Anterior cingulate cortex (tissue), 58 donors: ENCODE measurements around the gene CSTF2.

Experiments
- DNase-seq, 58 donors: peaks; one replicate each; lab custom pipeline; 2025; lab: John Stamatoyannopoulos, UW

CSTF2 gene

GRCh38 chrX:100870527-100870926, 50.3 kb downstream of the CSTF2 start:
- DNase-seq, result no peak

GRCh38 chrX:100871594-100872560, 51.7 kb downstream of the CSTF2 start:
- DNase-seq, result no peak

- no peak for DNase-seq
Measured at GRCh38 chrX:100874325-100874724, 54.1 kb downstream of the CSTF2 start, which contains the start of gene NOX1. TSS of gene NOX1 (minus strand) at chrX:100874359. CDS start at chrX:100874139, 220 bp downstream.

- DNase-seq, result no peak
Measured at GRCh38 chrX:100880368-100880767, 60.2 kb downstream of the CSTF2 start.

GRCh38 chrX:100883654-100884053, 63.5 kb downstream of the CSTF2 start:
- no peak for DNase-seq
